SKM-1 treated with dmso at 0.1 percent for 144 hours (cell line): ENCODE results near the gene PAN3.

Experiments
- DNase-seq: peaks from one replicate; lab custom pipeline; 2025; ENCODE audit not compliant: unreplicated experiment; lab: John Stamatoyannopoulos, UW

PAN3 gene

DNA sequence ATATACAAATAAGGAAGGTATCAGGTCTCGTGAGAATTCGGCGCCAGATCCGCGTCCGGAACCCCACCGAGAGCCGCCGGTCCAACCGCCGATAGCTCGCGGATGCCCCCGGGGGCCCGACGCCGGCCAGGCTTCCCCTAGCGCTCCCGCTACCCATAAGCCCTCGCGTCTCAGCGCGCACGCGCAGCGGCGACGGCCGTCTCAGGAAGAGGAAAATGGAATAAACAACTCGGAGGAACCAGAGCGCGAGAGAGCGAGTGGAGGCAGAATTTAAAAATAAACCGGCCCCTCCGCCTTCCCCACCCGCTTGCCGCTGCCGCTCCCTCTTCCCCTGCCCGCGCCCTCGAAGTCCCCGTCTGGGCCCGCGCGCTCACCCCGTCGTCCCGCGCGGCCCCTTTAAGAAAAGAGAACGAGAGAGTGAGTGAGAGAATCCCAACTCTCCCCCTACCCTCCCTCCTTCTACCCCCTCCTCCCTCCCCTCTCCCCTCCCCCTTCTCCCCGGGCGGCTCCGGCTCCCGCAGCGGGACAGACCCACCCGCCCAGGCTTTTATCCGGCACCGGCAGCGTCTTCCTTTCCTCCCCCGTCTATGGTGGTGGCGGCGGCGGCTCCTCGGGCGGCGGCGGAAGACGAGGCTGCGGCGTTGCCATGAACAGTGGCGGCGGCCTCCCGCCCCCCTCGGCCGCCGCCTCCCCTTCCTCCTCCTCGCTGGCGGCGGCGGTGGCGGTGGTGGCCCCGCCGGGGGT, at the start of gene PAN3:
TSS of gene PAN3 (plus strand) at position 534 of the 744 bp plus-strand sequence. CDS start at position 647, 113 bp downstream.
- peak; percentile 85 for DNase-seq

DNA sequence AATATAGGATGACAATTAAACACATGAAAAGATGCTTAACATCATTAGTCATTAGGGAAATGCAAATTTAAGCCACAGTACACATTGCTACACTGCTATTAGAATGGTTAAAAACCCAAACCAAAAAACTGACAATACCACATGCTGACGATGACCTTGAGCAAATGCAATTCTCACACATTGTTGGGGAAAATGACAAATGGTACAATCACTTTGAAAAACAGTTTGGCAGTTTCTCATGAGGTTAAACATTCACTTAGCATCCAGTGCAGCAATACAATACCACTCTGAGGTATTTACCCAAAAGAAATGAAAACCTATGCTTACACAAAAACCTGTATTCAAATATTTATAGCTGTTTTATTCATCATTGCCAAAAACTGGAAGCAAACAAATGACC, 49.3 kb upstream of the PAN3 start:
- no peak for DNase-seq

DNA sequence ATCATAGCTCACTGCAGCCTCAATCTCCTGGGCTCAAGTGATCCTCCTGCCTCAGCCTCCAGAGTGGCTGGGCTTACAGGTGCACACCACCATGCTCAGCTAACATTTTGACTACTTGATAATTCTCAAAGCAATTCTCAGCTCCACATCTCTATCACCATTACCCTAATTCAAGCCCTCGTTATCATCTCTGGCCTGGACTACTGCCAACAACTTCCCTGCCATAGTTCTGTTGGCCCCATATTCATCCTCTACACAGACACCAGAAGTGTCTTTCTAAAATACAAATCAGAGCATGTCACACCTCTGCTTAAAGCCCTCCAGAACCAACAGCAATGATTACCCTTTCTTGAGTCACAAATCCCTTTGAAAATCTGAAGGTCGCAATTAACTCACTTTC, 45.9 kb upstream of the PAN3 start:
- DNase-seq, result no peak

DNA sequence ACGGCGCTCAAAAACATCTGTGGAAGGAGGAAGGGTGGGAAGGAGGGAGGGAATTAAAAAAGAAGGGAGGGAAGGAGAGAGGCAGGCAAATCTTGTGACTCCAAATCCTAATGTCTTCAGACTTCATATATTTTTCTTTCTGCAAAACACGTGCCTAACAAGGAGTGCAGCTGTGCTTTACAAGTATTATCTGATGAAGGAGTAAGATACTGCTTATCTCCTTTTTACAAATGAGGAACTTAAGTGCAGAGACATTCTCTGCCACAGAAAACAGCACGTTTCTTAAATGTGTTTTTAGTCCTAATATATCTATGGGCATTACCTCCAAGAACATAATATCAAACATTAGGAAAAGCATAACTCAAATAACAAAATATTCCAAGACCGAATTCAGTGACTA, 44.5 kb upstream of the PAN3 start:
- DNase-seq, result peak; percentile 49

GRCh38 chr13:28094306-28094705, 44.0 kb upstream of the PAN3 start:
- peak; percentile 67 for DNase-seq

DNA sequence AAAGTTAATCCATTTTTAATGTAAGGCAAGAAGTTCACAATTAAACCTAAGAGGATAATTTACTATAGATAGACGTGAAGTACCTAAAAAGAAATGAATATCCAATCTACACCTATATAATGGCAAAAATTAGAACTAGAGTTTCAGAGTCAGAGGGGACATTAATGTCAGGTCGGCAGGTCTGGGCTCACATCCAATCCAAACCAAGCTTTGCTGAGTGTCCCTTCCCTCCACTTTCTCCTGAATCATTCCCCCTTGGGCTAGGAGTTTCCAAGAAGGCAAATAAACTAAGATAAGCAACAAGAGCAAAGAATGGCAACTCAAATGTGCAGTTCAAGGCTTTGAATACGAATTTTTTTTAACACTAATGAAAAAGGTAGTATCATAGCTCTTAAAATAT, 40.8 kb upstream of the PAN3 start:
- DNase-seq, result no peak

DNA sequence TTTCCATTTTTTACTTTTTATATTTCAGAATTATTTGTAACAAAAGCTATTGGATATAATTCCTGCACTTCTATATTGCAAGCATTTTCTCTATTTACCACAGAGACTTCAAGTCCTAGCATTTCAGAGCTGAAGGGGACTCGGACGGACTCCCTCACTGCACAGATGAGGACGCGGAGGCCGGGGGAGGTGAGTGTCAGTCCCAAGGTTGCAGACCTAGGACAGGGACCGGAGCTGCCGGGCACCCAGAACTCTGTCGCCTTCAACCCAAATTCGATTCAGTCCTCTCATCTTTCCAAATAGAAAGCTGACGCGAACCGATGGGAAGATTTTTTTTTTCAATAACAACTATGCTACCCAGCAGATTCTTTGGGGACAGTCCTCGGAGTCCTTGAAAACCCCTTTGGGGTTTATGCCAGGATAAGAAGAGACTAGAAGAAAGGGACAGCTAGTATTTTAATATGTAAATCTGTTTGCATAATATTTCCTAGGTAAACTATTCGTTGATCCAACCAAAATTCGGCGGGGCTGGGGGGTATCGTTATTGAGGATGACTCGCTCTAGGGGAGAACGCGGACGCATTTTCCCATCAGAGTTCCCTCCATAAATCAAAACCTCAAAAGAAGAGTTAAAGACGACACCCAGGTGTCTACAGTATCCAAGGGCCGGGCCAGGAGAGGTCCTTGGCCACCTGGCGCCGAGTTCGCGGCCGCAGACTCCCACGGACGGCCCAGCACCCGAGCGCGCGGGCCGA, 38.8 kb upstream of the PAN3 start:
- DNase-seq, result no peak

DNA sequence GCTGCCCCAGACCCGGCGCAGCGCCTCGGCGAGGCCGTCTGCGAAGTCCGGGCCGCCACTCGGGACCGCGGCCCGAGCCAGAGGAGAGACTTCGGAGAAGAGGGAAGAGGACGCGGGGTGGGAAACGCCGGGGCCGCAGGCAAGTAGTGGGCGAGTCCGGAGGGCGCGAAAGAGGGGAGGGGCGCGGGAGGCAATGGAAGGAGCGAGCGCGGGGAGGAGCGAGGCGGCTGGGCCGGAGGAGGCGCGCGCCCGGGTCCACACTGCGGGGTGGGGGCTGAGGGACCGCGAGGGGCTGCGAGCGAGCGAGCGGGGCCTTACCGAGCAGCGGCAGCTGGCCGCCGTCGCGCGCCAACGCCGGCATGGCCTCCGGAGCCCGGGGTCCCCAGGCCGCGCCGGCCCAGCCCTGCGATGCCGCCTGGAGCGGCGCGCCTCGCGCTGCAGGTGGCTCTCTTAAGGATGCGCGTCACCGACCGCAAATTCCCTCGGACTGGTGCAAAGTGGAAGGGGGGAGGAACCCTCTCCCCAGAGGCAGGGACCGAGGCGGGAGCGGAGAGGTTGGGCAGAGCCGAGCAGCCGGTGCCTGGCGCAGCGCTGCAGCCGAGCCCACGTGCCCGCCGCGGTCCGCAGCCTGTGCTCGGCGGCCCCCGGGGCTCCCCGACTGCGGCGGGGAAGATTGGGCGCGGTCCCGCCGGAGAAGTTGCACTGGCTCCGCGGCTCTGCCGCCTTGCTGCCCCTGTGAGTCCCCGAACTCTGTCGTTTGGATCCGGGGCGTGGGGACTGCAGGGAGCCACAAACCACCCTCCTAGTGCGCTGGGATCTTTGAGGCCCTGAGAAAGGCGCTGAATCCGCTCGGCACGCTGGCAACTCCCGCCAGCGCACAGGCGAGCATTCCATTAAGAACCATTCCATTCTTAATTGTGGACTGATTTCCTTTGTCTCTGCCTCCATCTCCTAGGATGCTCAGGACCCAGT, 37.9 kb upstream of the PAN3 start, which contains the start of gene FLT3:
TSS of gene FLT3 (minus strand) at position 427 of the 972 bp plus-strand sequence. CDS start at position 361, 66 bp downstream.
- peak; percentile 86 for DNase-seq

DNA sequence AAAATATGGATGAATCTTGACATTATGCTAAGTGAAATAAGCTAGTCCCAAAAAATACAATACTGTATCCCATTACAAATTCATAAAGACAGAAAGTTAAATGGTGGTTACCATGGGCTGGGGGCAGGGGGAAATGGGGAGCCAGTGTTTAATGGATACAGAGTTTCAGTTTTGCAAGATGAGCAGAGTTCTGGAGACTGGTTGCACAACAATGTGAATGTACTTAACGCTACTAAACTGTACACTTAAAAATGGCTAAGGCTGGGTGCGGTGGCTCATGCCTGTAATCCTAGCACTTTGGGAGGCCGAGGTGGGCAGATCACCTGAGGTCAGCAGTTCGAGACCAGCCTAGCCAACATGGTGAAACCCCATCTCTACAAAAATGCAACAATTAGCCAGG, 36.5 kb upstream of the PAN3 start:
- peak; percentile 44 for DNase-seq

- DNase-seq, result peak; percentile 30
These were observed 31.4 kb upstream of the PAN3 start for GRCh38 chr13:28106976-28107375.

DNA sequence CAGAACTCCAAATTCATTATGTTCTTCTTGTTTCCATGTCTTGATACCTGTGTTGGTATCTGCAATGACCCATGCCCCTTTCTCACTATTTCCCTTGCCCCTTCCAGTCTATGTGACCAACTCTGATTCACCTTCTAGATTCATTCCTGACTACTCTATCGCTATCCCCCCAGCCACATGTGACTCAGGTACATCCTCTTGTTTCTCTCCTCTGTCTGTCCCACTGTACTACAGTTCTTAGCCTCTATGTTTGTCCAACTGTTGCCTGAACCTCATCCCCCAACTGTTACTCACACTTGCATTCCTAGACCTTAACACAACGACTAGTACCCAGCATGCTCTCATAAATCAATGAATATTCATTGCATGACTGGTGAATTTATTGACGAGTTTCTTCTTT, 27.9 kb upstream of the PAN3 start:
- DNase-seq, result no peak

DNA sequence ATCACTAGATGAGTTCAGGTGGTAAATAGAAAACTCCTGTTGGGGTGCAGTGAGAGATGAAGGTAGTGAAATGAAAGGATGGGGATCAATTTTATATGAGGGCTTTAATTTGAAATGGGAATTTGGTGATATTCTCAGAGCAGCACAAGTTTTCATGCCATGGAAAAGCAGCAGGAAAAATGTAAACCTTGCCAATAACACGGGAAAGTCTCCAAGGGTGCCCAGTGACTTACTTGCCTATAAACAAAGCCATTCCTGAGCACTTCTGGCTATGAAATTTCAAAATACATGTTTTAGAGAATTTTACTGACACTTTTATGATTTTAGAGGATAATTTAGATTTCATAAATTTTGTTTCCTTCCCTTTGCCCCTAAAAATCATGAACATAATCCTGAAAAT, 21.6 kb upstream of the PAN3 start:
- no peak for DNase-seq

DNA sequence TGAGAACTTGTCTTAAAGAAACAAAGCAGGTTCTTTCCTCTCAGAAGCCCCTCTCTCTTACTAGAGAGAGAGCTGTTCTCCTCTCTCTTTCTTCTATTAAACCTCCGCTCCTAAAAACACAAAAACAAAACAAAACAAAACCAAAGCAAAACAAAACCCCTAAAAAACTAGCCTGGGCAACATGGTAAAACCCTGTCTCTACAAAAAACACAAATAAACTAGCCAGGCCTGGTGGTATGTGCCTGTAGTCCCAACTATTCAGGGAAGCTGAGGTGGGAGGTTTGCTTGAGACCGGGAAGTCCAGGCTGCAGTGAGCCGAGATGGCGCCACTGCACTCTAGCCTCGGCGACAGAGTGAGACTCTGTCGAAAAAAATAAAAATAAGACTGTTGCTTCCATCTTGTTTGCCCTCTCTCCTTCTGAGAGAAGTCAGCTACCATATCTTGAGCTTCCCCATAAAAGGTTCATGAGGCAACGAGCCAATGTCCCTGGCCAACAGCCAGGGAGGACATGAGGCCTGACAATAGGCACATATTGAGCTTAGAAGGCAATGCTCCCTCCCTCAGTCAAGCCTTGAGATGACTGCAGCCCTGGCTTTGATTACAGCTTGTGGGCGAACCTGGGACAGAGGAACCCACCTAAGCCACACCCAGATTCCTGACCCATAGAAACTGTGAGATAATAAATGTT, 20.5 kb upstream of the PAN3 start:
- DNase-seq, result no peak

- no peak for DNase-seq
These were observed 18.0 kb upstream of the PAN3 start for GRCh38 chr13:28120317-28120716.

DNA sequence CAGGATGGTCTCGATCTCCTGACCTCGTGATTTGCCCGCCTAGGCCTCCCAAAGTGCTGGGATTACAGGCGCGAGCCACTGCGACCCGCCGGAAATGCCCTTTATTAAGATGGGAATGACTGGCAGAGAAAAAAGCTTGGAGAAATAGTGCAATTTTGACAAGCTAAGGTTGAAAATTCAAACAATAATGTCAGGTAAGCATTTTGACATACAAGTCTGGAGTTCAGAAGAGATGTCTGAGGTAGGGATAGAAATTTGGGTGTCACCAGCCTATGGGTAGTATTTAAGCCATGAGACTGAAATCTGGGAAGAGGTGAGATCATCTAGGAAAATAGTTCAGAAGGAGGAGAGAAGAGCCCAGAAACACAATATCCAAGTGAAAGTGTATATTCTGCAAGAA, 17.1 kb upstream of the PAN3 start:
- DNase-seq, result no peak

DNA sequence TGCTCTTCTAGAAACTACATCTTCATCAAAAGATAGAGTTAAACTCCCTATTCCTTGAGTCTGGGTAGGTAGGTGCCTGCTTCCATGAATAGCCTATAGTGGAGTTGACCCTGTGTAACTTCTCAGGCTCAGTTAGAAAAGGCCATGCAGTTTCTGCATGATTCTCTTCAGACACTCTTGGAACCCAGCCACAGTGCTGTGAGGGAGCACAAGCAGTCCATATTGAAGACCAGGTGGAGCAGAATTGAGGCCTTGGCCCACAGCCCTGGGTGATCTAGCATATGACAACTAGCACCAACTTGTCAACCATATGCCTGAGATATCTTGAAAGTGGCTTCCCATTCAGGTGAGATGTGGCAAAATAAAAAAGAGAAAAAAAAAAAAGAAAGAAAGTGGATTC, 10.3 kb upstream of the PAN3 start:
- no peak for DNase-seq

GRCh38 chr13:28128926-28129325, 9.4 kb upstream of the PAN3 start:
- no peak for DNase-seq

DNA sequence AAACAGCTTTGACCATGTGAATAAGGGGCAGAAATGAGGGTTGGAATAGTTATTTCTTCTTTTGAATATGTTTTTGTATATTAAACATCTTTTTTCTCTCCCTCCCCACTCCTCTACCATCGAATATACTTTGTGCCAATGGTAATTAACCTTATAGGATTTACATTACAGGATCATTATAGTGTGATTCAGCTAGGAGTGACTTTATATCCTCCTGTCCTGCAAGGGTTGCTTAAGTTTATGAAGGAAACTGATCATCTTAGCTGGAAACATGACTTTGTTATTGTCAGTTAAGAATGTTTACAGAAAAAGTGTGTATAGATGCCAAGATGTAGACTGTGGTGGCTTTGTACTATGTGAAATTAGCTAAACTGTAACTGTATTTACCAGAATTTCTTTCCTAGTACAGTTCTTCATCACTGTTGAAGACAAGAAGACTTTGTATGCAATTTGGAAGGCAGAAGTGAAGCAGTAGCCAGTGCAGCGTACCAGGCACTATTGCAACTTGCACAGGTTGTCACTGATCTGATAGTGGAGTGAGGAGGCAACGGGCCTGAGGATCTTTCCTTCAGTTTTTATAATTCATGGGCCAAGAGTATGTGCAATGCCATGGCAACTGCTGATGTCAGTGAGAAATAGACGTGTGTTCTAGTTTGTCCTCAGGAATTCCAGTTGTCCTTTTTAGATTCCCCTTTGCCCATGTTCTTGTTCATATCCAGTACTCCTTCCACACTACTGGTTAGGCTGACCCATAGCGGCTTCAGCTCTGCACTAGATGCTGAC, 8.2 kb upstream of the PAN3 start:
- no peak for DNase-seq

GRCh38 chr13:28131646-28132045, 6.7 kb upstream of the PAN3 start:
- DNase-seq, result no peak

DNA sequence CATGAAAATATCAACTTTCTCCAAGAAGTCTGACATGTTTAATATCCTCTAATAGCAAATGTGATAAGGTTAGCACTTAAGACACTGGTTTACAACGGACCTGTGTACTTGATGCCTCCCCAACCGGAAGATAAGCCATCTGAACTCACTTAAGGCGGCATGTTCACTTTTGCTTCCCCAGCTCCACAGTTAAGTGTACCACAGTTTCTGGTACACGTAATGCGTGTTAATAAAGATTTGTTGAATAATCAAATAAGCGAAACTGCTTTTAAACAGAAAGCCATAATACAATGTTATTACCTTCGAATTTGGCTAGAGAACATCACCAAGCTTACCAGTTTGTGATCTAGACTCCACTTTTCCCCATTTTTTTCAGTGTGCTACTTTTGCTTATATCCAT, 1.4 kb upstream of the PAN3 start:
- no peak for DNase-seq
